Loucy (cell line): ENCODE measurements around the gene UQCRC1.

Experiments used
- CTCF ChIP-seq: fragments of 200-600 bp; sonication (generic); conservative IDR thresholded peaks from 2 replicates; pipeline ENCODE4 v1.5.1; 2014; ENCODE audit warnings: mild to moderate bottlenecking, antibody characterized with exemption, low read length
- EZH2phosphoT487 ChIP-seq: fragments of 200-600 bp; IDR thresholded peaks from 2 replicates; pipeline ENCODE4 v1.6.1; 2018; ENCODE audit warnings: antibody characterized with exemption, mild to moderate bottlenecking, moderate library complexity, borderline replicate concordance

DNA sequence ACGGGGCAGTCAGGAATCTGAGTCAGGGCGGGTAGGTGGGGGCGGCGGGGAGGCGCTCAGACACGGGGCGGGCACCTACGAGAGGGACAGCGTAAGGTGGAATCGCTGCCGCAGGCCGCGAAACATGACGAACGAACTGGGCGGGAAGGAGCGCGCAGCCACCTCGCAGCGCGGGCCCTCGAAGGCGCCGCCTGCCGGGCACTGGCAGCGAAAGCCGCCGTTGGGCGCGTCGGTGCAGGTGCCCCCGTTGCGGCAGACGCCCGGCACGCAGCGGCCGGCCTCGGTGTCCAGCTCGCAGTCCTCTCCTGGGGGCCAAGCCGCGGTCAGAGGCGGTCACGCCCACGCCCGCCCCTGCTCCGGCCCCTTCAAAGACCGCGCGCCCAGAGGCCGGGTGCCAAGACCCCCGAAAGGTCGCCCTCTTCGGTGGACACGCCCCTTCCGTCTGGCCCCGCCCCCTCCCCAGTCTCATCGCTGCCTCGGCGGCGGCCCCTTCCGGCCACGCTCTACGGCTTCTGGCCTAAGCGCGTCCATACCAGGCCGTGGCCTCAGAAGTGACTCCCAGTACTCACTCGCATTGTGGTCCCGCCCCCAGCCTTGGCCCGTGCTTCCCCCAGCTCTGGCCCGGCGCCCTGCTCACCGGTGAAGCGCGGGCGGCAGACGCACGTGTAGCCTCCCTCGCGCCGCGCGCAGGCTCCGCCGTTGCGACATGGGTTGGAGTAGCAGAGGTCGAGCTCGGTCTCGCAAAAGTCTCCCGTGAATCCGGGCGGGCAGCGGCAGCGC lies 46.8 kb upstream of the UQCRC1 start:
- TF ChIP-seq CTCF (peak; percentile 48), EZH2phosphoT487 (no peak)
